HL-60 (cell line): ENCODE measurements around the gene IRF7.

Experiments used
- CTCF ChIP-seq: IDR thresholded peaks from one replicate; pipeline ENCODE4 v1.5.1; 2011; ENCODE audit warnings: low read length, control low read depth, inconsistent platforms; ENCODE audit not compliant: insufficient read depth
- POLR2AphosphoS5 ChIP-seq: IDR thresholded peaks from 2 replicates; pipeline ENCODE4 v1.6.1; 2012; ENCODE audit warnings: low read depth

GRCh38 chr11:626475-627307, 10.9 kb upstream of the IRF7 start, which contains the start of gene SCT:
- TF ChIP-seq CTCF (no peak), POLR2AphosphoS5 (no peak)
